ENCODE data around the gene KDM2A. TPM values are rescaled to one million over a fixed set of nuclear protein-coding genes. Genes with fewer than 3 reads are reported as not detected.
"Not testable (repeated sequence)": the region's sequence is repeated elsewhere in the genome, so short reads cannot be mapped to it uniquely, and the experiment has no call there.

KDM2A gene
- total RNA-seq, 1 donor from 2014 or later: 34.1 TPM

DNA sequence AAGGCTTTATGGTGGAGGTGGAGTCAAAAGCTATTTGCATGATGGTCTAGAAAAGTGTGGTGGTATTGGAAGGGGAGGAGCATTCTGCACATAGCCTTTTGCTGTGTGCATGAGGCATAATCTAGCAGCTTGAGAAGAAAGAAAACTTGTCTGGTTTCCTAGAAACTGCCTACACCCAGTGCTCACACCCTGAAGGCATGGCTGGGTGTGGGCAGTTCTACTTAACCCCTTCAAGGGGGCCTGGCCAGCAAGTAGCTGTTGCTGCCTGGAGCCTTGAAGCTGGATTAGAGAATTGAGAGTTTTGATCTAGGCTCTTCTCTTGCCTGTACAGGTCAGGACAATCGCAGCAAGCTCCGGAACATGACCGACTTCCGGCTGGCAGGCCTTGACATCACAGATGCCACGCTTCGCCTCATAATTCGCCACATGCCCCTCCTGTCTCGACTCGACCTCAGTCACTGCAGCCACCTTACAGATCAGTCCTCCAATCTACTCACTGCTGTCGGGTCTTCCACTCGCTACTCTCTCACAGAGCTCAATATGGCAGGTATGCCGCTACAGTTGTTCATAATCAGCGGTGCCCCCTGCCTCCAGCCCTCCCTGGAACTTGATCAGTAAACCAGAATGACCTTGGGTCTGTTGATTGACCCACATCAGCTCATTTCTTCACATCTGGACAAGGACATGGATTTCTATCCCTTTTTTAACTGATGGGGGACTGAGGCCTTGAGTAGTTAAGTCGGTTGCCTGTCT is 135.0 kb downstream of the KDM2A start:
- H3K4me3 ChIP-seq (ENCODE audit: low read depth, low read length): no peak overlapping the region
- no peak for DNase-seq (ENCODE audit: low read depth)

DNA sequence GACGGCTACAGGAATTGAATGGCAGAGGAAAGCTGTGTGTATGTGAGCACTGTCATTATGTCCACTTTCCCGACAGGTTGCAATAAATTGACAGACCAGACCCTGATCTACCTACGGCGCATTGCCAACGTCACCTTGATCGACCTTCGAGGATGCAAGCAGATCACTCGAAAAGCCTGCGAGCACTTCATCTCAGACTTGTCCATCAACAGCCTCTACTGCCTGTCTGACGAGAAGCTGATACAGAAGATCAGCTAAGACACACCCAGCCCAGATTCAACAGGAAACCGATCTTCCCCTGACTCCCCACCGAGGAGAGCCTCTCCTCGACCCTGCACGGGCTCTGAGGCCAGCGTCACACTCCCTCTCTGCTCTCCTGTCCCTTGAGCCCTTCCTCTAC is 135.7 kb downstream of the KDM2A start:
- no peak for DNase-seq (ENCODE audit: low read depth)
- TF ChIP-seq, protein P1, sequence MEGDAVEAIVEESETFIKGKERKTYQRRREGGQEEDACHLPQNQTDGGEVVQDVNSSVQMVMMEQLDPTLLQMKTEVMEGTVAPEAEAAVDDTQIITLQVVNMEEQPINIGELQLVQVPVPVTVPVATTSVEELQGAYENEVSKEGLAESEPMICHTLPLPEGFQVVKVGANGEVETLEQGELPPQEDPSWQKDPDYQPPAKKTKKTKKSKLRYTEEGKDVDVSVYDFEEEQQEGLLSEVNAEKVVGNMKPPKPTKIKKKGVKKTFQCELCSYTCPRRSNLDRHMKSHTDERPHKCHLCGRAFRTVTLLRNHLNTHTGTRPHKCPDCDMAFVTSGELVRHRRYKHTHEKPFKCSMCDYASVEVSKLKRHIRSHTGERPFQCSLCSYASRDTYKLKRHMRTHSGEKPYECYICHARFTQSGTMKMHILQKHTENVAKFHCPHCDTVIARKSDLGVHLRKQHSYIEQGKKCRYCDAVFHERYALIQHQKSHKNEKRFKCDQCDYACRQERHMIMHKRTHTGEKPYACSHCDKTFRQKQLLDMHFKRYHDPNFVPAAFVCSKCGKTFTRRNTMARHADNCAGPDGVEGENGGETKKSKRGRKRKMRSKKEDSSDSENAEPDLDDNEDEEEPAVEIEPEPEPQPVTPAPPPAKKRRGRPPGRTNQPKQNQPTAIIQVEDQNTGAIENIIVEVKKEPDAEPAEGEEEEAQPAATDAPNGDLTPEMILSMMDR (conservative IDR thresholded peaks at IDR 0.05; ENCODE audit: low read depth, low read length): no peak
- H3K4me3 ChIP-seq (ENCODE audit: low read depth, low read length): no peak overlapping the region

More for the DNA sequence above, 135.0 kb downstream of the KDM2A start:
- TF ChIP-seq, protein P1 (conservative IDR thresholded peaks at IDR 0.05; ENCODE audit: low read depth, low read length): no peak

DNA sequence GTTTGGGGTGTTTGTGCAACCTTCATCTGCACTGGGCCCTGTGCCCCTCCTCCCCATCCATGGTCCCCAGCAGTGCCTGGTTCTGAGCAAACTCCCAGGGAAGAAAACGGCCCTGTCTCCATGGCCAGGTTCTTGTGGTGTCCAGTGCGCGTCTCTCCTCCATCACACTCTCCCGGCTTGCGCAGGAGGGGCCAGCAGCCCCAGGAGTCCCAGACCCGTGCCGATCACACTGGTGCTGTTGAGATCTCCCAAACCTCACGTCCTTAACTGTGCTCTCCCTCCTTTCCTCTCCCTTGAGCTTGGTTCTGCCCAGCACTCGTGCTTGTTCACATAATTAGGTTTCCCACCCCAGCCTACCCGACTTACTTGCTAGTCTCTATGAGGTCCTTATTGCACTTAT is 136.3 kb downstream of the KDM2A start:
- no peak for DNase-seq (ENCODE audit: low read depth)
- TF ChIP-seq, protein P1 (conservative IDR thresholded peaks at IDR 0.05; ENCODE audit: low read depth, low read length): no peak
- H3K4me3 ChIP-seq (ENCODE audit: low read depth, low read length): no peak overlapping the region

DNA sequence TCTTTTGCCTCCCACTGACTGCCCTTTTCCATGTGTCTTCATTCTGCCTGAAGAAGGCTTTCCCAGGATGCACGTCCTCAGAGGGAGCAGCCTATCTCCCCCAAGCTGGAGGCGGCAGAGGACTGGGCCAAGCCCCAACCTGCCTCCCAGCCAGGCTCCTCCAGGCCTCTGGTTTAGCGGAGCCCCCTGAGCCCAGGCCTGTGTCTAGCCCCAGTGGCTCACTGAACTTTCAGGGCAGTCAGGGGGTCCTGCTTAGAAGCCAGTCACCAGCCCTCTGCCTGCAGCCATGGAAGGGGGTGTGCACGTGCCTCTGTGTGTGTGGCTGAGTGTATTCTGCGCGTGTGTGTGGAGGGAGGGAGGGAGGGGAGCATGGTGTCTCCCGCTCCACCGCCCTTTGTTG is 136.8 kb downstream of the KDM2A start:
- no peak overlapping the region for H3K4me3 ChIP-seq (ENCODE audit: low read depth, low read length)
- DNase-seq (ENCODE audit: low read depth): no peak
- TF ChIP-seq, protein P1 (conservative IDR thresholded peaks at IDR 0.05; ENCODE audit: low read depth, low read length): no peak

DNA sequence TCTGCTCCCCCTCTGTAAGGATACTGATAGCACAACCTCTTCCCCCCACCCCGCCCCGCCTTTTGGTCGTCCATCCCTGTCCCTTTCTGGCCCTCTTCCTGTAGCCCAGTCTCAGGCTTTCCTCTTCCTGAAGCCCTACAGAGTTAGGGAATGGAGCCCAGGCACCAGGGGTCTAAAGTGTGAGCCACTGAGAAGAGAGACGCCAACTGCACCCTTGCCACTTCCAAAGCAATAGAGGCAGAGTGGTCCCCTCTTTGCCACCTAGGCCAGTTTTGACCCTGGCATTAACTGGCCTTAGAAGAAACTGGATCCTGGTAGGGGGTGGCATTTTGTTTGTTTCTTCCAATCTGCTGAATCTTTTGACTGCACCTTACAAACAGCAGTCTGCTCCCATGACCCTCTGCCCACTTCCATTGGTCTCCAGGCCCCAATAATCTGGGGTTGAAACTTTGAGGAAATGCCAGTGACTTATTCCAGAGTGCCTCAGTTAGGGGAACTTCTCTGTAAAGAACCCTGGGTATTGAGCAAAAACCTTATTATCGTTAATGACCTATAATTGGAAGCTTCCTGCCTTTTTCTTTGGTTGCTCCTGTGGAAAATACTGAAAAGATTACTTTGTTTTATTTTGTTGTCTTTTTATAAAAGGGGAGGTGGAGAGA is 137.5 kb downstream of the KDM2A start:
- H3K4me3 ChIP-seq (ENCODE audit: low read depth, low read length): no peak overlapping the region
- no peak for DNase-seq (ENCODE audit: low read depth)
- TF ChIP-seq, protein P1 (conservative IDR thresholded peaks at IDR 0.05; ENCODE audit: low read depth, low read length): no peak

DNA sequence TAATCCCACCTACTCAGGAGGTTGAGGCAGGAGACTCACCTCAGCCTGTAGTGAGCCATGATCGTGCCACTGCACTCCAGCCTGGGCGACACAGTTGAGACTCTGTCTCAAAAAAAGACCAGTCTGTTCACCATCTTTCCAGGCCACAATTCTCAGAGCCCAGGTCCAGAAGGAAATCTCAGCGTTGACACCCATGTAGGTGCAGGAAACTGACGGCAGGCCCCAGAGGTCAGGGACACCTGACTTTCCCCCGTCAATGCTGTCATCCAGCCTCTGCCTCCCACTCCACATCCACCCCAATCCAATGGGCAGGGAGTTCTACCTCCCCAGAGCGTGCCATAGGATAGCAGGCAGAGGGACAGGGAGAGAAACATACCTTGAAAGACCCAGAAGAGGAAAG is 141.3 kb downstream of the KDM2A start:
- no peak overlapping the region for H3K4me3 ChIP-seq (ENCODE audit: low read depth, low read length)

DNA sequence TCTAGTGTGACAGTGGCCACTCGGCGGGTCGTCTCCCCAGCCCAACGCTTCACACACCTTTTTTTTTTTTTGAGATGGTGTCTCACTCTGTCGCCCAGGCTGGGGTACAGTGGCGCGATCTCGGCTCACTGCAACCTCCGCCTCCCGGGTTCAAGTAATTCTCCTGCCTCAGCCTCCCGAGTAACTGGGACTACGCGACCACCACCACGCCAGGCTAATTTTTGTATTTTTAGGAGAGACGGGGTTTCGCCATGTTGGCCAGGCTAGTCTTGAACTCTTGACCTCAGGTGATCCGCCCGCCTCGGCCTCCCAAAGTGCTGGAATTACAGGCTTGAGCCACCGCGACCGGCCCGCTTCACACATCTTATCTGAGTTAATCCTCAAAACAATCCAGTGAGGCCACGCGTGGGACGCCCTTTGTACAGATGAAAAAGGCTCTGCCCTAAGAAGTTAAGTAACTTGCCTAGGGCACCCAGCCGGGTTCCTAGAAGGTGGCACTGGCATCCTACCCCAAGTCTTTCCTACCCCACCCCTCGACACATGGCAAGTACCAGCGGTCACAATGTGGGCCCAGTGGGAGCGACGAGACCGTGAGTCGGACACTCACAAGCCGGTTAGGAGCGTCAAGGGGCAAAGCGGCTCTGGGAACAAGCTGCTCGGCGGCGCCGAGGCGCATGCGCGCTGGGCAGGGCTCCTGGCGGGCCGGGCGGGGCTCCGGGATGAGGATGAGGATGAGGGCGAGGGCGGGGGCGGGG is 142.0 kb downstream of the KDM2A start:
- H3K4me3 ChIP-seq (ENCODE audit: low read depth, low read length): peak overlapping the region; percentile 38
- not testable (repeated sequence) for DNase-seq (ENCODE audit: low read depth)

More for the DNA sequence above, 141.3 kb downstream of the KDM2A start:
- TF ChIP-seq, protein P1 (conservative IDR thresholded peaks at IDR 0.05; ENCODE audit: low read depth, low read length): no peak
- DNase-seq (ENCODE audit: low read depth): no peak
